HFF-Myc (cell line): ENCODE data around the gene HIVEP3.

ENCODE experiments used
- DNase-seq: peaks from one replicate; pipeline ENCODE4 v3.0.0-alpha.2; 2011; ENCODE audit warnings: low read depth; ENCODE audit errors: extremely low read depth
- H3K4me3 ChIP-seq: replicated peaks from 2 replicates; pipeline ENCODE4 v1.5.1; 2011; ENCODE audit warnings: low read depth, mild to moderate bottlenecking, control low read depth, low read length
- TF ChIP-seq, protein P1 (sequence below): IDR thresholded peaks from 2 replicates; pipeline ENCODE4 v1.5.1; 2012; ENCODE audit warnings: mild to moderate bottlenecking, low read depth, low read length, control low read depth; ENCODE audit errors: missing control alignments

The HIVEP3 gene

GRCh38 chr1:41631154-41631553 is 287.6 kb downstream of the HIVEP3 start:
- TF ChIP-seq, protein P1, sequence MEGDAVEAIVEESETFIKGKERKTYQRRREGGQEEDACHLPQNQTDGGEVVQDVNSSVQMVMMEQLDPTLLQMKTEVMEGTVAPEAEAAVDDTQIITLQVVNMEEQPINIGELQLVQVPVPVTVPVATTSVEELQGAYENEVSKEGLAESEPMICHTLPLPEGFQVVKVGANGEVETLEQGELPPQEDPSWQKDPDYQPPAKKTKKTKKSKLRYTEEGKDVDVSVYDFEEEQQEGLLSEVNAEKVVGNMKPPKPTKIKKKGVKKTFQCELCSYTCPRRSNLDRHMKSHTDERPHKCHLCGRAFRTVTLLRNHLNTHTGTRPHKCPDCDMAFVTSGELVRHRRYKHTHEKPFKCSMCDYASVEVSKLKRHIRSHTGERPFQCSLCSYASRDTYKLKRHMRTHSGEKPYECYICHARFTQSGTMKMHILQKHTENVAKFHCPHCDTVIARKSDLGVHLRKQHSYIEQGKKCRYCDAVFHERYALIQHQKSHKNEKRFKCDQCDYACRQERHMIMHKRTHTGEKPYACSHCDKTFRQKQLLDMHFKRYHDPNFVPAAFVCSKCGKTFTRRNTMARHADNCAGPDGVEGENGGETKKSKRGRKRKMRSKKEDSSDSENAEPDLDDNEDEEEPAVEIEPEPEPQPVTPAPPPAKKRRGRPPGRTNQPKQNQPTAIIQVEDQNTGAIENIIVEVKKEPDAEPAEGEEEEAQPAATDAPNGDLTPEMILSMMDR = no peak
- H3K4me3 ChIP-seq = no peak overlapping the region
- no peak for DNase-seq

DNA sequence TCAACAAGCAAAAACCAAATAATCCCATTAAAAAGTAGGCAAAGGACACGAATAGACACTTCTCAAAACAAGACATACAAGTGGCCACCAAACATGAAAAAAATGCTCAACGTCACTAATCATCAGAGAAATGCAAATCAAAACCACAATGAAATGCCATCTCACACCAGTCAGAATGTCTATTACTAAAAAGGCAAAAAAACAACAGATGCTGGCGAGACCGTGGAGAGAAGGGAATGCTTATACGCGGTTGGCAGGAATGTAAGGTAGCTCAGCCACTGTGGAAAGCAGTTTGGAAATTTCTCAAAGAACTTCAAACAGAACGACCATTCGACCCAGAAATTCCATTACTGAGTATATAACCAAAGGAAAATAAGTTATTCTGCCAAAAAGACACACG is 289.2 kb downstream of the HIVEP3 start:
- DNase-seq = no peak
- H3K4me3 ChIP-seq = no peak overlapping the region
- TF ChIP-seq, protein P1 = no peak

- H3K4me3 ChIP-seq = no peak overlapping the region
- no peak for DNase-seq
- TF ChIP-seq, protein P1 = no peak
Measured at GRCh38 chr1:41629141-41629540, 289.6 kb downstream of the HIVEP3 start.

GRCh38 chr1:41627491-41628280 is 291.0 kb downstream of the HIVEP3 start:
- no peak overlapping the region for H3K4me3 ChIP-seq
- DNase-seq = no peak
- TF ChIP-seq, protein P1 = no peak

- TF ChIP-seq, protein P1 = no peak
- no peak overlapping the region for H3K4me3 ChIP-seq
- no peak for DNase-seq
Measured at GRCh38 chr1:41626616-41627375, 291.9 kb downstream of the HIVEP3 start.

- TF ChIP-seq, protein P1 = no peak
- no peak for DNase-seq
- H3K4me3 ChIP-seq = no peak overlapping the region
Measured at GRCh38 chr1:41626146-41626545, 292.6 kb downstream of the HIVEP3 start.
